ENCODE measurements around the gene CREB5. TPM values are rescaled to one million over a fixed set of nuclear protein-coding genes. Genes with fewer than 3 reads are reported as not detected.

Gene CREB5
- total and polyA plus RNA-seq, 4 experiments from 2014 or later: not detected

DNA sequence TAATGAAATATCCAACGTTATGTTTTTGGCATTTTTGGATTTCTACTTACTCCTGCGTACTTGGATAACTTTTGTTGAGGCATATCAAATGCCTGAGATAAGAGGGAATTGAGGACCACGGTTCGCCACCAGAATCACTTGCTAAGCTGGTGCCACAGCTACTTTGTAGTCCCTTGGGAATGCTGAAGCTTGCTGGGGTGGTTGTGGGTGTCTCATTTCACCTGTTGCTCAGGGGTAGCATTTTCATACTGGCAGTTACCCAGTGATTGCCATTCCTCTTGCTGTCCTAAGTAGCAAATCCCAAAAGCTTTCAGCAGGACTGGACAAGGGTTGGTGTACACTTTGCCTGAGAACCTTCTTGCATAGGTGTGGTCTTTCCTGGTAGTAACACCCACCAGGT lies 75.2 kb downstream of the CREB5 start:
- Mint-ChIP-seq H3K27me3 (peaks cover 2 to 11% of the 10 kb centered on the region in 2 donors), H3K4me1 (peaks cover 0 to 1% (median 0%) of the 10 kb centered on the region in 4 donors), H3K36me3 (no peaks in the 10 kb centered on the region), H3K4me3 (no peak overlapping the region), H3K27ac (no peak overlapping the region), H3K9me3 (peaks cover 0 to 3% (median 0%) of the 10 kb centered on the region in 8 donors)
- no peak for DNase-seq
- Histone ChIP-seq H3K36me3 (ENCODE audit: insufficient read depth, low read length) (no peaks in the 10 kb centered on the region), H3K4me1 (ENCODE audit: insufficient read depth, low read length) (no peaks in the 10 kb centered on the region), H3K4me3 (ENCODE audit: low read length in 2 of 2) (no peak overlapping the region), H3K27ac (ENCODE audit: low read depth, low read length) (no peak overlapping the region), H3K9me3 (ENCODE audit: control insufficient read depth in 1 of 2, low read length in 2 of 2) (no peaks in the 10 kb centered on the region), H3K27me3 (ENCODE audit: insufficient read depth, low read length) (no peaks in the 10 kb centered on the region)
- CTCF ChIA-PET (ENCODE audit: partially characterized antibody): interaction anchor here (0.6 kb wide), 1 partner anchor 35 kb away, joined by 3 read pairs; no protein-coding TSS in a partner anchor
- intact Hi-C loops (cut with micrococcal nuclease): no loop called here
- POLR2A ChIA-PET (ENCODE audit: partially characterized antibody): no interaction called here

DNA sequence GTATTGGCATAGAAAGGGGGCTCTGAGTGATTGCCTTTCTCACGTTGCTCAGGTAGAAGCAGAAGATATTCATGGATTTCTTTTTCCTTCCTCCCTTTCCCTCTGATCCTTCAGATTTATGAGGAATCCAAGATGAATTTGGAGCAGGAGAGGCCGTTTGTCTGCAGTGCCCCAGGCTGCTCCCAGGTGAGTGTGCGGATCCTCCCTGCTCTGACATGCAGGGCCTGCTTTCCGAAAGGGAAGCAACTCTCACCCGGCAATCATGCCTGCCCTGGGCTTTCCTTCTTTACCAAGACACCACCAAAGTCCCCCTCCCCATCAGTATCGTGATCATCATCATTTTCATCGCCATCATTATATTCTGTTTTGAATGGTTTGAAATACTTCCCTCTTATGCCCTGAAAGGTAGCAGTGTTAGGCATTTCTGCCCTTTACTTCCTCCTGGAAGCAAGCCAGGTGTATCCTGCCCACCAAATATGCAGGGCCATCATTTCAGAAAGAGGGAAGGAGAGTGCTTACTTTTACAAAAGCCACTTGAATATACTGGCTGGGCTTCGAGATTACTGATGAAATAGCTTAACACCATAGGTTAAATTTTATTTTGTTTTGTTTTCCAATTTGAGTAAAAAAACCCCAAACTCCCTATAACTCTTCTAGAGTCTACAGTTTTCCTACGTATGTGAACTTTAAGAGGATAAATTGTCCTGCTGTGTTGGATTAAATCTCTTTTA lies 75.9 kb downstream of the CREB5 start:
- H3K9me3 ChIP-seq (ENCODE audit: control insufficient read depth in 1 of 2, low read length in 2 of 2): no peaks in the 10 kb centered on the region
- Mint-ChIP-seq H3K27me3 (peaks cover 2 to 11% of the 10 kb centered on the region in 2 donors), H3K9me3 (peaks cover 0 to 3% (median 0%) of the 10 kb centered on the region in 8 donors), H3K27ac (no peak overlapping the region), H3K36me3 (no peaks in the 10 kb centered on the region), H3K4me3 (no peak overlapping the region), H3K4me1 (peaks cover 0 to 1% (median 0%) of the 10 kb centered on the region in 4 donors)
- ChIA-PET POLR2A (ENCODE audit: partially characterized antibody) (no interaction called here), CTCF (ENCODE audit: partially characterized antibody) (no interaction called here)
- H3K36me3 ChIP-seq (ENCODE audit: insufficient read depth, low read length): no peaks in the 10 kb centered on the region
- no peaks in the 10 kb centered on the region for H3K4me1 ChIP-seq (ENCODE audit: insufficient read depth, low read length)
- H3K27me3 ChIP-seq (ENCODE audit: insufficient read depth, low read length): no peaks in the 10 kb centered on the region
- no peak for DNase-seq
- H3K4me3 ChIP-seq (ENCODE audit: low read length in 2 of 2): no peak overlapping the region
- intact Hi-C loops (cut with micrococcal nuclease): no loop called here
- H3K27ac ChIP-seq (ENCODE audit: low read depth, low read length): no peak overlapping the region

DNA sequence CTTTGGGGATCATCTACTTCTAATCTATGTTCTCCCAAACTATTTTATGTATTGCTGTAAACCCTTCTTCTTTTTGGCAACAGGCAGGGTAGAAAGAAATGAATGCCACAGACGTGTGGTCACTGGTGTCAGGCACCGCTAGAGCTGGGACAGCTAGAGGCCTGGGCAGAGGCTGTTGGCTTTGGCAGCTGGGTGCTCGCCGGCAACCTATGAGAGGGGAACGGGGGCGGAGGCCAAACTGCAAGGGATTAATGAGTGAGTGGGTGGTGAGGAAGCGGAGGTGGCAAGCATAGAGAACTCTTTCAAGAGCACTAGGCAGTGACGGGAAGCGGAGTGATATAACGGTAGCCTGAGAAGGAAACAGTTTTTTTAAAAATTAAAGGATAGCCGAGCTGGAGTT lies 78.5 kb downstream of the CREB5 start:
- ChIA-PET POLR2A (ENCODE audit: partially characterized antibody) (no interaction called here), CTCF (ENCODE audit: partially characterized antibody) (no interaction called here)
- Mint-ChIP-seq H3K27me3 (peaks cover 2 to 8% of the 10 kb centered on the region in 2 donors), H3K27ac (no peak overlapping the region), H3K9me3 (peaks cover 0 to 3% (median 0%) of the 10 kb centered on the region in 8 donors), H3K4me1 (peaks cover 0 to 1% (median 0%) of the 10 kb centered on the region in 4 donors), H3K36me3 (no peaks in the 10 kb centered on the region), H3K4me3 (no peak overlapping the region)
- intact Hi-C loops (cut with micrococcal nuclease): no loop called here
- H3K27me3 ChIP-seq (ENCODE audit: insufficient read depth, low read length): no peaks in the 10 kb centered on the region
- DNase-seq: no peak
- no peaks in the 10 kb centered on the region for H3K36me3 ChIP-seq (ENCODE audit: insufficient read depth, low read length)
- no peak overlapping the region for H3K27ac ChIP-seq (ENCODE audit: low read depth, low read length)
- H3K4me3 ChIP-seq (ENCODE audit: low read length in 2 of 2): no peak overlapping the region
- H3K4me1 ChIP-seq (ENCODE audit: insufficient read depth, low read length): no peaks in the 10 kb centered on the region
- H3K9me3 ChIP-seq (ENCODE audit: control insufficient read depth in 1 of 2, low read length in 2 of 2): no peaks in the 10 kb centered on the region

DNA sequence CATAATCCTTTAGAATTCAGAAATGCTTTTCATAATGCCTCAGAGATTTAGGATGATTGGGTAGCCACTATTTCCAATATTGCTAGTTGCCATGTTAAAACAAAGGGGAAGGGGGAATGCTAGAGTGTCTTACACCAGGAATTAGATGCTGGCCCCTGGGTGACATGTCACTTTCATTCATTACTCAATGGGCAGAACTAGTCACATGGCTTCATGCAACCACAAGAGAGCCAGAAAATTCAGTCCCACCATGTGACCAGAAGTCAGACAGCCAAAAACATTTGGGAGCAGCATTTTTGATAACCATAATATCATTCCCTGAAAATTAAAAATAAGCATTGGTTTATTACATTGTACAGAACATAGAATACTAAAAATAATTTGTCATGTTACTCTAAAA lies 81.2 kb downstream of the CREB5 start:
- no peak overlapping the region for H3K27ac ChIP-seq (ENCODE audit: low read depth, low read length)
- DNase-seq: no peak
- H3K27me3 Mint-ChIP-seq: peaks cover 2 to 8% of the 10 kb centered on the region in 2 donors
- no peaks in the 10 kb centered on the region for H3K36me3 Mint-ChIP-seq
- intact Hi-C loops (cut with micrococcal nuclease): no loop called here
- no peaks in the 10 kb centered on the region for H3K4me1 ChIP-seq (ENCODE audit: insufficient read depth, low read length)
- CTCF ChIA-PET (ENCODE audit: partially characterized antibody): no interaction called here
- no peaks in the 10 kb centered on the region for H3K36me3 ChIP-seq (ENCODE audit: insufficient read depth, low read length)
- no peaks in the 10 kb centered on the region for H3K27me3 ChIP-seq (ENCODE audit: insufficient read depth, low read length)
- H3K4me1 Mint-ChIP-seq: peaks cover 0 to 1% (median 0%) of the 10 kb centered on the region in 4 donors
- POLR2A ChIA-PET (ENCODE audit: partially characterized antibody): no interaction called here
- H3K9me3 ChIP-seq (ENCODE audit: control insufficient read depth in 1 of 2, low read length in 2 of 2): no peaks in the 10 kb centered on the region
- no peak overlapping the region for H3K4me3 ChIP-seq (ENCODE audit: low read length in 2 of 2)
- H3K9me3 Mint-ChIP-seq: peaks cover 0 to 3% (median 0%) of the 10 kb centered on the region in 8 donors
- no peak overlapping the region for H3K4me3 Mint-ChIP-seq
- peak overlapping the region in 1 of 7 donors; percentile 72 for H3K27ac Mint-ChIP-seq

DNA sequence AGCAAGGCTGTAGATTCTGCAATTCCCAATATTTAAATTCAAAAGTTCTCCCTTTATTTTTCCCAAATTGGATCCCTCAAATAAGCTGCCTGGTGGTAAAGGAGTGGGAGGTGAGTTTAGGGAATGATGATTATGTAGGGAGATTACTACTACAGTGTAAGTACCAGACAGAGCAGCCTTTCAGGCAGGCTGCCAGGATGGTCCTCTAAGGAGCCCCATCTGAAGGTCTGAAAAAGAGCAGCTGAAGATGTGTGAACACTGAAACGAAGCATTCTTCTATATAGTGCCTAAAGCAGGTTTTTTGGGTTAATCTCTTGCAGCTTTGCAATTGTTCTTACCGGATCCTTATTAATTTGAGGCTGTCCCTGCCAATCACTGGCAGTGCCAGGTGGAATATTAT lies 84.7 kb downstream of the CREB5 start:
- DNase-seq: no peak
- H3K36me3 ChIP-seq (ENCODE audit: insufficient read depth, low read length): no peaks in the 10 kb centered on the region
- H3K27me3 Mint-ChIP-seq: peaks cover 0 to 1% of the 10 kb centered on the region in 2 donors
- ChIA-PET CTCF (ENCODE audit: partially characterized antibody) (no interaction called here), POLR2A (ENCODE audit: partially characterized antibody) (no interaction called here)
- H3K4me1 Mint-ChIP-seq: no peaks in the 10 kb centered on the region
- no peaks in the 10 kb centered on the region for H3K4me1 ChIP-seq (ENCODE audit: insufficient read depth, low read length)
- no peak overlapping the region for H3K27ac Mint-ChIP-seq
- no peaks in the 10 kb centered on the region for H3K27me3 ChIP-seq (ENCODE audit: insufficient read depth, low read length)
- H3K36me3 Mint-ChIP-seq: no peaks in the 10 kb centered on the region
- no peaks in the 10 kb centered on the region for H3K9me3 ChIP-seq (ENCODE audit: control insufficient read depth in 1 of 2, low read length in 2 of 2)
- H3K27ac ChIP-seq (ENCODE audit: low read depth, low read length): no peak overlapping the region
- no peak overlapping the region for H3K4me3 ChIP-seq (ENCODE audit: low read length in 2 of 2)
- no peak overlapping the region for H3K4me3 Mint-ChIP-seq
- intact Hi-C loops (cut with micrococcal nuclease): no loop called here
- no peaks in the 10 kb centered on the region for H3K9me3 Mint-ChIP-seq

DNA sequence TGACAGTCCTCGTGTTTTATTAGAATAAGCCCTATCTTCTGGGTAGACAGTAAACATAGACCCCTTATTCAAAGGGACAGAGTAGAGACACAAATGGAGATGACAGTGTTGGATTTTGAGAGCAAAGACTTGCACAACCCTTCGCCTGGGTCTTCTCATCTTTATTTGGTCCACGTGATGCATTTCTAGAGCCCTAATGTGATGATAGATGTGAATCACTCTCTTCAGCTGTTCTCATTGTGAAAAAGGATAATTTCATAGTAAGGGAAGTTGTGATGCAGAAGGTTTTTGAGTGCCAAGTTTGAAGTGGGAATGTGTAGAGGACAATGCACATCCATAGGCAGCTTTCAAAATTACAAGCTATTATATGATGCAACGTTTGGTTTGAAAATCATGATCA lies 86.3 kb downstream of the CREB5 start:
- no peak overlapping the region for H3K27ac Mint-ChIP-seq
- intact Hi-C loops (cut with micrococcal nuclease): no loop called here
- Histone ChIP-seq H3K9me3 (ENCODE audit: control insufficient read depth in 1 of 2, low read length in 2 of 2) (no peaks in the 10 kb centered on the region), H3K4me3 (ENCODE audit: low read length in 2 of 2) (no peak overlapping the region), H3K4me1 (ENCODE audit: insufficient read depth, low read length) (no peaks in the 10 kb centered on the region), H3K27ac (ENCODE audit: low read depth, low read length) (no peak overlapping the region), H3K36me3 (ENCODE audit: insufficient read depth, low read length) (no peaks in the 10 kb centered on the region), H3K27me3 (ENCODE audit: insufficient read depth, low read length) (no peaks in the 10 kb centered on the region)
- no peaks in the 10 kb centered on the region for H3K9me3 Mint-ChIP-seq
- ChIA-PET POLR2A (ENCODE audit: partially characterized antibody) (no interaction called here), CTCF (ENCODE audit: partially characterized antibody) (no interaction called here)
- no peaks in the 10 kb centered on the region for H3K36me3 Mint-ChIP-seq
- H3K4me1 Mint-ChIP-seq: no peaks in the 10 kb centered on the region
- no peak overlapping the region for H3K4me3 Mint-ChIP-seq
- DNase-seq: no peak
- H3K27me3 Mint-ChIP-seq: peaks cover 0 to 1% of the 10 kb centered on the region in 2 donors

DNA sequence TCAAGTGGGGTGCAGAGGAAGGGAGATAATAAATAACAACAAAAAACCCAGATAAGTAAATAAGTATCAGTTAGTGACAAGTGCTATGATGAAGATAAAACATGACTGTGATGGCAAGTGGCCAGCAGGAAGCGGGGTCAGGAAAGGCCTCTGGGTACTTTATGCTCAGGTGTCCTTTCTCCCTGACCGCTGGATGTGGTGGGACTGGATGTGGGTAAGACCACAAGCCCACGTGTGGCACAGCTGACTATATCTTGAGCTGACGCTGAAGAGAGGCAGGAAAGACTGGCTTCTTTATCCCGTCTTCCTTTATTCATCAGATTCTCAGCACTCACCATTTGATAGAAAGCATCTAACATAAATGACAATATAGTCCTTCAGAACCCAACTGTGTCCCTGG lies 87.8 kb downstream of the CREB5 start:
- Histone ChIP-seq H3K36me3 (ENCODE audit: insufficient read depth, low read length) (no peaks in the 10 kb centered on the region), H3K4me1 (ENCODE audit: insufficient read depth, low read length) (no peaks in the 10 kb centered on the region), H3K9me3 (ENCODE audit: control insufficient read depth in 1 of 2, low read length in 2 of 2) (no peaks in the 10 kb centered on the region), H3K27me3 (ENCODE audit: insufficient read depth, low read length) (no peaks in the 10 kb centered on the region), H3K4me3 (ENCODE audit: low read length in 2 of 2) (no peak overlapping the region), H3K27ac (ENCODE audit: low read depth, low read length) (no peak overlapping the region)
- no peaks in the 10 kb centered on the region for H3K9me3 Mint-ChIP-seq
- ChIA-PET CTCF (ENCODE audit: partially characterized antibody) (no interaction called here), POLR2A (ENCODE audit: partially characterized antibody) (no interaction called here)
- intact Hi-C loops (cut with micrococcal nuclease): no loop called here
- H3K4me3 Mint-ChIP-seq: no peak overlapping the region
- H3K36me3 Mint-ChIP-seq: no peaks in the 10 kb centered on the region
- no peak for DNase-seq
- H3K27ac Mint-ChIP-seq: no peak overlapping the region
- no peaks in the 10 kb centered on the region for H3K4me1 Mint-ChIP-seq
- H3K27me3 Mint-ChIP-seq: no peaks in the 10 kb centered on the region

Data from CD4-positive, alpha-beta memory T cell (primary cell).